Measurements from ENCODE around the gene MERTK. TPM values are rescaled to one million over a fixed set of nuclear protein-coding genes. Genes with fewer than 3 reads are reported as not detected.

MERTK gene
- total and polyA plus RNA-seq, 3 donors from 2014 or later, result 28.9 to 74.2 (median 73.8) TPM

- Histone ChIP-seq H3K4me1 (peaks cover 17% of the 10 kb centered on the region), H3K4me3 (no peak overlapping the region), H3K27me3 (no peaks in the 10 kb centered on the region), H3K9me3 (no peaks in the 10 kb centered on the region), H3K27ac (no peak overlapping the region), H3K36me3 (ENCODE audit: low read depth, missing control alignments) (no peaks in the 10 kb centered on the region)
- intact Hi-C loops (cut with DNase I; ENCODE audit: low total_unique reads), result no loop called here
- DNase-seq, result no peak
- TF ChIP-seq CTCF (IDR thresholded peaks at IDR 0.05), result no peak
- no peak for TF ChIP-seq POLR2A (IDR thresholded peaks at IDR 0.05)
- WGBS, 2 donors, result 88 to 94% methylated on average over 4 of the region's 4 CpGs
Measured at GRCh38 chr2:111948832-111949231, 50.4 kb downstream of the MERTK start.

- DNase-seq, result no peak
- H3K4me1 ChIP-seq, result peaks cover 28% of the 10 kb centered on the region
- no peak for TF ChIP-seq CTCF (IDR thresholded peaks at IDR 0.05)
- TF ChIP-seq POLR2A (IDR thresholded peaks at IDR 0.05), result no peak
- H3K27me3 ChIP-seq, result no peaks in the 10 kb centered on the region
- no peak overlapping the region for H3K27ac ChIP-seq
- no peaks in the 10 kb centered on the region for H3K9me3 ChIP-seq
- H3K36me3 ChIP-seq (ENCODE audit: low read depth, missing control alignments), result no peaks in the 10 kb centered on the region
- 90 to 96% methylated on average over 1 of the region's 1 CpG for WGBS, 2 donors
- intact Hi-C loops (cut with DNase I; ENCODE audit: low total_unique reads), result no loop called here
- H3K4me3 ChIP-seq, result no peak overlapping the region
Measured at GRCh38 chr2:111950236-111950635, 51.8 kb downstream of the MERTK start.

GRCh38 chr2:111951486-111951885, 53.1 kb downstream of the MERTK start:
- H3K27me3 ChIP-seq, result no peaks in the 10 kb centered on the region
- no peaks in the 10 kb centered on the region for H3K9me3 ChIP-seq
- no peaks in the 10 kb centered on the region for H3K36me3 ChIP-seq (ENCODE audit: low read depth, missing control alignments)
- H3K4me3 ChIP-seq, result no peak overlapping the region
- no peak for DNase-seq
- no peak for TF ChIP-seq CTCF (IDR thresholded peaks at IDR 0.05)
- intact Hi-C loops (cut with DNase I; ENCODE audit: low total_unique reads), result no loop called here
- 88 to 93% methylated on average over 2 of the region's 2 CpGs for WGBS, 2 donors
- H3K27ac ChIP-seq, result no peak overlapping the region
- H3K4me1 ChIP-seq, result peaks cover 28% of the 10 kb centered on the region

- no peak for DNase-seq
- Histone ChIP-seq H3K9me3 (no peaks in the 10 kb centered on the region), H3K27ac (no peak overlapping the region), H3K27me3 (no peaks in the 10 kb centered on the region), H3K4me3 (no peak overlapping the region), H3K4me1 (peaks cover 30% of the 10 kb centered on the region), H3K36me3 (ENCODE audit: low read depth, missing control alignments) (no peaks in the 10 kb centered on the region)
- TF ChIP-seq POLR2A (IDR thresholded peaks at IDR 0.05) (no peak), CTCF (IDR thresholded peaks at IDR 0.05) (no peak)
- WGBS, 2 donors, result 94 to 95% methylated on average over 6 of the region's 6 CpGs
- intact Hi-C loops (cut with DNase I; ENCODE audit: low total_unique reads), result no loop called here
Measured at GRCh38 chr2:111952871-111953452, 54.6 kb downstream of the MERTK start.

GRCh38 chr2:111954602-111955332, 56.4 kb downstream of the MERTK start:
- WGBS, 2 donors, result 26 to 30% methylated on average over 6 of the region's 6 CpGs
- Histone ChIP-seq H3K27me3 (no peaks in the 10 kb centered on the region), H3K9me3 (no peaks in the 10 kb centered on the region), H3K27ac (peak overlapping the region; percentile 60 to 74), H3K4me3 (no peak overlapping the region), H3K4me1 (peaks cover 45% of the 10 kb centered on the region), H3K36me3 (ENCODE audit: low read depth, missing control alignments) (no peaks in the 10 kb centered on the region)
- no peak for DNase-seq
- intact Hi-C loops (cut with DNase I; ENCODE audit: low total_unique reads), result no loop called here
- TF ChIP-seq CTCF (IDR thresholded peaks at IDR 0.05) (no peak), POLR2A (IDR thresholded peaks at IDR 0.05) (no peak)
